Gastrocnemius medialis (tissue), 4 donors: ENCODE data around the gene TAS2R19. TPM values are rescaled to one million over a fixed set of nuclear protein-coding genes. Genes with fewer than 3 reads are reported as not detected.

Source experiments
- total RNA-seq, 4 donors: library from RNA; depleted of rRNA; stranded (reverse); fragments of >200 nt; gene quantifications; one replicate each; pipeline versions ENCODE4 v1.1.0 to v1.2.3, GENCODE V29; 2016

TAS2R19 gene
- total RNA-seq, 4 donors from 2014 or later, result 2.5 TPM; not detected in 3

Other genes with a start within 250 kb of the TAS2R19 start
- gene TAS2R7, start 220.0 kb downstream of the TAS2R19 start, total RNA-seq, result not detected
- under 1 TPM in 1 of 4 donors, not detected in 3; 0.36 TPM for gene TAS2R8, start 215.3 kb downstream of the TAS2R19 start, total RNA-seq
- 1 to 10 TPM in 1 of 4 donors, not detected in 3; 1.1 TPM for gene TAS2R9, start 212.5 kb downstream of the TAS2R19 start, total RNA-seq
- gene TAS2R10, start 196.3 kb downstream of the TAS2R19 start, total RNA-seq, result under 1 TPM in 1 of 4 donors, not detected in 3; 0.51 TPM
- gene PRR4, start 173.1 kb downstream of the TAS2R19 start, total RNA-seq, result 1 to 10 TPM in 2 of 4 donors, not detected in 2; 1.2 to 3.5 TPM
- 10 to 100 TPM in 1 of 4 donors, 1 to 10 TPM in 3; 2.2 to 21.0 (median 2.9) TPM for gene PRH1, start 138.4 kb downstream of the TAS2R19 start, total RNA-seq
- gene TAS2R13, start 113.1 kb downstream of the TAS2R19 start, total RNA-seq, result 1 to 10 TPM in 1 of 4 donors, under 1 TPM in 1, not detected in 2; 0.26 to 3.8 TPM
- not detected for gene PRH2, start 93.4 kb downstream of the TAS2R19 start, total RNA-seq
- gene TAS2R14, start 83.4 kb downstream of the TAS2R19 start, total RNA-seq, result 1 to 10 TPM in 1 of 4 donors, under 1 TPM in 2, not detected in 1; 0.27 to 3.0 (median 0.29) TPM
- gene TAS2R50, start 35.7 kb downstream of the TAS2R19 start, total RNA-seq, result 1 to 10 TPM in 1 of 4 donors, not detected in 3; 4.9 TPM
- gene TAS2R20, start 24.3 kb downstream of the TAS2R19 start, total RNA-seq, result 1 to 10 TPM in 1 of 4 donors, under 1 TPM in 1, not detected in 2; 0.53 to 3.6 TPM
- gene TAS2R31, start 8.8 kb upstream of the TAS2R19 start, total RNA-seq, result 1 to 10 TPM in 2 of 4 donors, not detected in 2; 3.5 to 3.6 TPM
- 1 to 10 TPM in 1 of 4 donors, not detected in 3; 1.5 TPM for gene TAS2R46, start 39.7 kb upstream of the TAS2R19 start, total RNA-seq
- gene TAS2R43, start 69.7 kb upstream of the TAS2R19 start, total RNA-seq, result 1 to 10 TPM in 1 of 4 donors, not detected in 3; 2.8 TPM
- 1 to 10 TPM in 1 of 4 donors, under 1 TPM in 2, not detected in 1; 0.29 to 2.1 (median 0.34) TPM for gene TAS2R30, start 112.0 kb upstream of the TAS2R19 start, total RNA-seq
- 10 to 100 TPM; 13.4 to 20.7 (median 16.2) TPM for gene SMIM10L1, start 148.6 kb upstream of the TAS2R19 start, total RNA-seq
- gene TAS2R42, start 164.3 kb upstream of the TAS2R19 start, total RNA-seq, result not detected
- not detected for gene PRB3, start 247.1 kb upstream of the TAS2R19 start, total RNA-seq